Measurements from ENCODE around the gene IL2RA.
A peak's percentile ranks its signal among the peaks of the same experiment; 100 is the strongest.

The IL2RA gene

DNA sequence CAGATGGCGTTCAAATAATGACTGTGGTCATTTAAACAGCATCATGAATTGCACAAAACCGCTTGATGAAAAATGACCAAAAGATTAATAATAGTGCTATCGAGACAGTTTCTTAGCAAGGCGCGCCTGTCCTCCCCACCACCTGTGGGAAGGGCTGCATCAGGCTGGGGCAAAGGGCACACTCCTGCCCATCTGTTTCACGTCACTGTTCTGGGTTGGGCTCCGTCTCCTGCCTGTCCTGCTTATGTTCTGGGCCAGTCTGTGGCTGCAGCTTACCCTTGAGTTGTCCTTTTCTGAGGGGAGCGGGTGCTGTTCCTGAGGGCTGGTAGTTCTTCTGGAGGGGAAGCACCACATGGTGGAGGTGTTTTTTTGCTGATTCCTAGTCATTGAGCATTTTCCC is 40.0 kb upstream of the IL2RA start:
- no peaks in the 10 kb centered on the region for H3K9me2 ChIP-seq (replicated peaks; ENCODE audit: insufficient read depth, low read length)
- H3K4me3 ChIP-seq (ENCODE audit: insufficient read depth, low read length, poor library complexity, severe bottlenecking), result no peak overlapping the region
- no peaks in the 10 kb centered on the region for H3K9me3 ChIP-seq (ENCODE audit: insufficient read depth, low read length)
- peaks cover 23% of the 10 kb centered on the region for H3F3A ChIP-seq (ENCODE audit: insufficient read depth)
- H3K9ac ChIP-seq (ENCODE audit: low read length), result no peak overlapping the region
- peaks cover 4% of the 10 kb centered on the region; the same call in 1 of the 2 replicates for H4K20me1 ChIP-seq (ENCODE audit: low read depth, low read length)
- TF ChIP-seq, protein P1, sequence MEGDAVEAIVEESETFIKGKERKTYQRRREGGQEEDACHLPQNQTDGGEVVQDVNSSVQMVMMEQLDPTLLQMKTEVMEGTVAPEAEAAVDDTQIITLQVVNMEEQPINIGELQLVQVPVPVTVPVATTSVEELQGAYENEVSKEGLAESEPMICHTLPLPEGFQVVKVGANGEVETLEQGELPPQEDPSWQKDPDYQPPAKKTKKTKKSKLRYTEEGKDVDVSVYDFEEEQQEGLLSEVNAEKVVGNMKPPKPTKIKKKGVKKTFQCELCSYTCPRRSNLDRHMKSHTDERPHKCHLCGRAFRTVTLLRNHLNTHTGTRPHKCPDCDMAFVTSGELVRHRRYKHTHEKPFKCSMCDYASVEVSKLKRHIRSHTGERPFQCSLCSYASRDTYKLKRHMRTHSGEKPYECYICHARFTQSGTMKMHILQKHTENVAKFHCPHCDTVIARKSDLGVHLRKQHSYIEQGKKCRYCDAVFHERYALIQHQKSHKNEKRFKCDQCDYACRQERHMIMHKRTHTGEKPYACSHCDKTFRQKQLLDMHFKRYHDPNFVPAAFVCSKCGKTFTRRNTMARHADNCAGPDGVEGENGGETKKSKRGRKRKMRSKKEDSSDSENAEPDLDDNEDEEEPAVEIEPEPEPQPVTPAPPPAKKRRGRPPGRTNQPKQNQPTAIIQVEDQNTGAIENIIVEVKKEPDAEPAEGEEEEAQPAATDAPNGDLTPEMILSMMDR (IDR thresholded peaks at IDR 0.05; ENCODE audit: insufficient read depth, low read length, poor library complexity, severe bottlenecking), result no peak
- no peak for TF ChIP-seq EZH2phosphoT487 (conservative IDR thresholded peaks at IDR 0.05; ENCODE audit: low read length)
- H3K36me3 ChIP-seq (ENCODE audit: low read length), result peaks cover 43% of the 10 kb centered on the region
- no peaks in the 10 kb centered on the region for H3K27me3 ChIP-seq (ENCODE audit: low read length)
- H3K79me2 ChIP-seq (ENCODE audit: insufficient read depth, low read length), result peaks cover 70% of the 10 kb centered on the region
- H2AFZ ChIP-seq (ENCODE audit: low read depth, low read length, severe bottlenecking), result no peak overlapping the region
- H3K4me2 ChIP-seq (ENCODE audit: low read depth, low read length, poor library complexity, severe bottlenecking), result no peak overlapping the region
- peak overlapping the region; percentile 61 for H3K27ac ChIP-seq (ENCODE audit: low read depth, low read length)

DNA sequence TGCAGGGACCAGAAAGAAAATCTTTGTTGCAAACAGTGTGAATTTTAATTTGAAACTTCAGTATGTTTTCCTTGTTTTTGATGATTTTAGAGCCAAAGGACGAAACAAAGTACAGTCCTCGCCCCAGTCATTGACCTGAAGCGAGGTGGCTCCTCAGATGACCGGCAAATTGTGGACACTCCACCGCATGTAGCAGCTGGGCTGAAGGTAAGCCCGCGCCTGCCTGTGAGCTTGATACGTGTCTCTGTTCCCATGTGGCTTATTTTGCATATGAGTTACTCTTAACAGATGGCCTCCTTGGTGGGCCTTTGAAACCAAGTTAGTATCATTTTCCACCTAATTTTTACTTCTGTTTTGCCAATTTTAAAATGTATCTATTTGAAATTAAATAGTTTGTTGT is 39.0 kb upstream of the IL2RA start:
- 0 out of 2 replicates have a peak overlapping the region, but pooled peaks have one; percentile 6 for H3K9ac ChIP-seq (ENCODE audit: low read length)
- H3K9me2 ChIP-seq (replicated peaks; ENCODE audit: insufficient read depth, low read length), result no peaks in the 10 kb centered on the region
- TF ChIP-seq, protein P1 (IDR thresholded peaks at IDR 0.05; ENCODE audit: insufficient read depth, low read length, poor library complexity, severe bottlenecking), result no peak
- no peak for TF ChIP-seq EZH2phosphoT487 (conservative IDR thresholded peaks at IDR 0.05; ENCODE audit: low read length)
- H3K4me3 ChIP-seq (ENCODE audit: insufficient read depth, low read length, poor library complexity, severe bottlenecking), result no peak overlapping the region
- no peaks in the 10 kb centered on the region for H3K9me3 ChIP-seq (ENCODE audit: insufficient read depth, low read length)
- H3F3A ChIP-seq (ENCODE audit: insufficient read depth), result peaks cover 20% of the 10 kb centered on the region
- peak overlapping the region; percentile 61 for H3K27ac ChIP-seq (ENCODE audit: low read depth, low read length)
- peak overlapping the region; percentile 52 for H3K4me2 ChIP-seq (ENCODE audit: low read depth, low read length, poor library complexity, severe bottlenecking)
- H3K79me2 ChIP-seq (ENCODE audit: insufficient read depth, low read length), result peaks cover 79% of the 10 kb centered on the region
- peaks cover 9% of the 10 kb centered on the region; the same call in 1 of the 2 replicates for H4K20me1 ChIP-seq (ENCODE audit: low read depth, low read length)
- no peaks in the 10 kb centered on the region for H3K27me3 ChIP-seq (ENCODE audit: low read length)
- H2AFZ ChIP-seq (ENCODE audit: low read depth, low read length, severe bottlenecking), result no peak overlapping the region
- H3K36me3 ChIP-seq (ENCODE audit: low read length), result peaks cover 41% of the 10 kb centered on the region

DNA sequence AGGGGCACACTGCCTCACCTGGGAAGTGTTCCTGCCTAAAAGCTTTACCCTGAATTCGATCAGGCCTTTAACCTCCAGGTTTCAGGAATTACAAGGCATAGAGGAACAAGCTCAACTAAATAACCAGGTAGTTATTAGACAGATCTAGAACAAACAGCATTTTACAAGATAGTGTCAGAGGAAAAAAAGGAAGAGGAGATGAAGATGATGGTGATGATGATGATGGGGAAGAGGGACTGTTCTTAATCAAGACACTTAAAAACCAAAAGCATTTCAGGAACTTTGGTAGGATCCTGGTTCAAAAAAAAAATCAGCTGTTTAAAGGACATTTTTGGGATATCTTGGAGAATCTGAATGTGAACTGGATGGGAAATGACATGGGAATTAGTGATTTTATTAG is 38.2 kb upstream of the IL2RA start:
- Histone ChIP-seq H3K9ac (ENCODE audit: low read length) (no peak overlapping the region), H3K36me3 (ENCODE audit: low read length) (peaks cover 36% of the 10 kb centered on the region), H3F3A (ENCODE audit: insufficient read depth) (peaks cover 16% of the 10 kb centered on the region; the same call in 1 of the 2 replicates), H3K4me3 (ENCODE audit: insufficient read depth, low read length, poor library complexity, severe bottlenecking) (no peak overlapping the region), H3K27me3 (ENCODE audit: low read length) (no peaks in the 10 kb centered on the region), H2AFZ (ENCODE audit: low read depth, low read length, severe bottlenecking) (no peak overlapping the region), H3K79me2 (ENCODE audit: insufficient read depth, low read length) (peaks cover 87% of the 10 kb centered on the region), H3K4me2 (ENCODE audit: low read depth, low read length, poor library complexity, severe bottlenecking) (peak overlapping the region; percentile 52), H3K27ac (ENCODE audit: low read depth, low read length) (peak overlapping the region; percentile 61; the same call in 1 of the 2 replicates), H3K9me3 (ENCODE audit: insufficient read depth, low read length) (no peaks in the 10 kb centered on the region), H3K9me2 (replicated peaks; ENCODE audit: insufficient read depth, low read length) (no peaks in the 10 kb centered on the region), H4K20me1 (ENCODE audit: low read depth, low read length) (peaks cover 13% of the 10 kb centered on the region; the same call in 1 of the 2 replicates)
- TF ChIP-seq, protein P1 (IDR thresholded peaks at IDR 0.05; ENCODE audit: insufficient read depth, low read length, poor library complexity, severe bottlenecking), result no peak
- TF ChIP-seq EZH2phosphoT487 (conservative IDR thresholded peaks at IDR 0.05; ENCODE audit: low read length), result no peak
